ENCODE results near the gene PIBF1.

The PIBF1 gene

DNA sequence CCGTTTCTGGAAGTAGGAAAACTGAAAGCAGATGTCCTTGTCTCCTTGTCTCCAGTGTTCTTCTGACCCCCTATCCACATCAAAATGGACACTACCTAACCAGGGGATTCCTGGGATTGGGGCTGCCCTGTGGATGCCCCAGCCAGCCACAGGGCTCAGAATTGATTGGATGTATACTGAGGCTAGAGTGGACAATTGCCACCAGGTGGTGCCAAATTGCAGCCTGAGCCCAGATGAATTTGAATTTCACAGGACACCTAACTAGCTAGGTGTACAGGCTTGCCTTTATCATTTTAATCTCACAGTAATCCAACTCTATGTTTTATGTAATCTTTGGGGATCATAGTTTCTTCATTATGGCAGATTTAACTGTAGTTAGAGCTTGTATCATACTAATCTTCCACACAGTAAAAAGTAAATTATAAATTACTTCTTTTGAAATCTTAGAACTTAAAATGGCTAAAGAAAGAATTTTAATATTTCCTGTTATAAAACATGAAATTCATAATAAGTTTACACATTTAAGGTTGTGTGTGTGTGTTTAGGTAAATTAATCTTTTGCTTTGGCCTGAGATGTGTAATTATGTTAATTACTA, 58.0 kb downstream of the PIBF1 start:
- no peak for TF ChIP-seq POLR2AphosphoS5 (IDR thresholded peaks at IDR 0.05; ENCODE audit: low read depth, low read length)
- no peak for TF ChIP-seq TAF1 (IDR thresholded peaks at IDR 0.05; ENCODE audit: borderline replicate concordance, insufficient read depth, low read length)
- no peak for TF ChIP-seq SIN3A (IDR thresholded peaks at IDR 0.05; ENCODE audit: borderline replicate concordance, insufficient read depth, low read length)
- no peak for TF ChIP-seq FOXP2 (optimal IDR thresholded peaks at IDR 0.05; ENCODE audit: borderline replicate concordance, extremely low read depth, extremely low read length, insufficient read depth)
- no peak for TF ChIP-seq REST (IDR thresholded peaks at IDR 0.05; ENCODE audit: insufficient read depth in 1 of 2, low read depth in 2 of 2, low read length in 2 of 2)

GRCh38 chr13:72842991-72843390, 61.1 kb downstream of the PIBF1 start:
- no peak for TF ChIP-seq SIN3A (IDR thresholded peaks at IDR 0.05; ENCODE audit: borderline replicate concordance, insufficient read depth, low read length)
- no peak for TF ChIP-seq FOXP2 (optimal IDR thresholded peaks at IDR 0.05; ENCODE audit: borderline replicate concordance, extremely low read depth, extremely low read length, insufficient read depth)
- no peak for TF ChIP-seq POLR2AphosphoS5 (IDR thresholded peaks at IDR 0.05; ENCODE audit: low read depth, low read length)
- TF ChIP-seq REST (IDR thresholded peaks at IDR 0.05; ENCODE audit: insufficient read depth in 1 of 2, low read depth in 2 of 2, low read length in 2 of 2): no peak
- TF ChIP-seq TAF1 (IDR thresholded peaks at IDR 0.05; ENCODE audit: borderline replicate concordance, insufficient read depth, low read length): no peak

DNA sequence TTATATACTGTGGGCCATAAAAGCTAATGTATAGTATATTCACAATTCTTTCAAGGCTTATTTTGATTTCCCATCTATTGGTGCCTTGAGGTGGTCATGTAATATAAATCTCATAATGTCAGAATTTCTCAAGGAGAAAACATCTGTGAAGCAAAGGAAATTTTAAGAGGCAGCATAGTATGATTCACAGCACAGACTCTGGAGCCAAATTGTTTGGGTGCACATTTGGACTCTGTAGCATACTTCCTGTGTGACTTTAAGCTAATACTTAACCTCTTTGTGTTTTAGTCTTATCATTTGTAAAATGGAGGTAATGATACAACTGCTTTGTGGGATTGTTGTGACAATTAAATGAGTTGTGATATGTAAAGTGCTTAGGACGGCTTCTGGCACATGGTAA, 67.6 kb downstream of the PIBF1 start:
- TF ChIP-seq REST (IDR thresholded peaks at IDR 0.05; ENCODE audit: insufficient read depth in 1 of 2, low read depth in 2 of 2, low read length in 2 of 2) (no peak), TAF1 (IDR thresholded peaks at IDR 0.05; ENCODE audit: borderline replicate concordance, insufficient read depth, low read length) (no peak), SIN3A (IDR thresholded peaks at IDR 0.05; ENCODE audit: borderline replicate concordance, insufficient read depth, low read length) (no peak), POLR2AphosphoS5 (IDR thresholded peaks at IDR 0.05; ENCODE audit: low read depth, low read length) (no peak), FOXP2 (optimal IDR thresholded peaks at IDR 0.05; ENCODE audit: borderline replicate concordance, extremely low read depth, extremely low read length, insufficient read depth) (no peak)

DNA sequence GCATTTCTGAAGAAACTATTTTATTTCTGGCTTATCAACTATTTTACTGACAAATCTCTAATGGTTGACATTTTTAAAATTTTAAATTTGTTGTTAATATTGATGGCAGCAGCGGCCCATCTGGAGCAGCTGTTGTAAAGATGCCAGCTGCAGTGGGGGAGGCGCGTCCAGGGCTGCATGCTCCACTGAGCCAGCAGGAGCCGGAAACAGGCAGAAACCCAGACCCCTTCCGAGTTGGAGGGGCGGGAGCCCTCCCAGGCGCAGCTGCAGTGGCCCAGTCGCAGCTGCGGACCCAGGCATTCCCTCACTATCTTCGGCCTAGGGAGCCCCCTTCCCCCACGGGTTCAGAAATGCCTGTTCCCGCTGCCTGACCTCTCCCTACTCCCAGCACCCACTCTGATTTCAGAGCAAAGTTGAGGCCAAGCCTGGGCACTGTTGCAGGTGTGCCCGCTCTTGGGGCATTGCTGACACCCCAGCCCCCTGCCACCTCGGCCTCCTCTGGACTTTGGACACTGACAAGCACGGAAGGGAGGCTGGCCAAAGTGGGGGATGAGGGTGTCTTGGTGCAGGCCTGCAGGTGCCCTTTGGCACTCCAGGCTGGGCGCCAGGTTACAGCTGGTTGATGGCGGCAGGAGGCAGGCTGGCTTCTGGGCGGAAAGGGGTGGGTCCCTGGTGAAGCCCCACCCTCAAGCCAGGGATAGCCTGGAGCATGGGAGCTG, 69.2 kb downstream of the PIBF1 start:
- TF ChIP-seq REST (IDR thresholded peaks at IDR 0.05; ENCODE audit: insufficient read depth in 1 of 2, low read depth in 2 of 2, low read length in 2 of 2) (no peak), POLR2AphosphoS5 (IDR thresholded peaks at IDR 0.05; ENCODE audit: low read depth, low read length) (no peak), TAF1 (IDR thresholded peaks at IDR 0.05; ENCODE audit: borderline replicate concordance, insufficient read depth, low read length) (no peak), SIN3A (IDR thresholded peaks at IDR 0.05; ENCODE audit: borderline replicate concordance, insufficient read depth, low read length) (no peak), FOXP2 (optimal IDR thresholded peaks at IDR 0.05; ENCODE audit: borderline replicate concordance, extremely low read depth, extremely low read length, insufficient read depth) (no peak)

All from PFSK-1 (cell line).